NCI-H748 (cell line): ENCODE data around the gene ZNF677.
A peak's percentile ranks its signal among the peaks of the same experiment; 100 is the strongest.
"Not testable (repeated sequence)": the region's sequence is repeated elsewhere in the genome, so short reads cannot be mapped to it uniquely, and the experiment has no call there.

Experiments used
- DNase-seq: peaks from one replicate; lab custom pipeline; 2025; ENCODE audit not compliant: unreplicated experiment; lab: John Stamatoyannopoulos, UW

The ZNF677 gene

GRCh38 chr19:53193535-53194222 lies 61.0 kb downstream of the ZNF677 start:
- peak; percentile 53 for DNase-seq

- DNase-seq: peak; percentile 95
Observed at GRCh38 chr19:53192771-53193534, 61.7 kb downstream of the ZNF677 start, which contains the start of gene ZNF665. ZNF665 (minus strand) TSS chr19:53193358; CDS start chr19:53182898, 10,460 bp downstream.

GRCh38 chr19:53190253-53190652 lies 64.4 kb downstream of the ZNF677 start:
- DNase-seq: no peak

GRCh38 chr19:53189691-53190198 lies 64.9 kb downstream of the ZNF677 start:
- not testable (repeated sequence) for DNase-seq
